Body of pancreas (tissue), 4 donors: Measurements from ENCODE around the gene TMEM182. TPM values are rescaled to one million over a fixed set of nuclear protein-coding genes. Genes with fewer than 3 reads are reported as not detected.

ENCODE experiments used
- ATAC-seq: fragments of 150-250 bp; one replicate; pipeline ENCODE4 v1.9.1; 2016
- DNase-seq, 4 donors: peaks; one replicate each; pipeline ENCODE4 v3.0.0-alpha.2; 2019
- H3K27ac ChIP-seq, 4 donors: fragments of 200-600 bp; sonication (generic); 1 replicate in 3 of 4; 2 replicates in 1 of 4; pipeline versions ENCODE4 v1.5.1 to v1.6.1; 2016 to 2019; ENCODE audit warnings: mild to moderate bottlenecking in 1 of 4, mixed read lengths in 1 of 4, moderate library complexity in 1 of 4
- H3K27me3 ChIP-seq, 2 donors: fragments of 200-600 bp; sonication (generic); one replicate each; pipeline ENCODE4 v1.6.0; 2016; ENCODE audit warnings: mild to moderate bottlenecking in 1 of 2
- H3K36me3 ChIP-seq, 2 donors: fragments of 200-600 bp; sonication (generic); replicated peaks in 1 of 2; 2 replicates each; pipeline ENCODE4 v1.5.1; 2016; ENCODE audit warnings: low read depth in 2 of 2; ENCODE audit not compliant: insufficient read depth in 1 of 2
- H3K4me1 ChIP-seq: fragments of 200-600 bp; sonication (generic); one replicate; pipeline ENCODE4 v1.6.0; 2016
- H3K4me3 ChIP-seq, 2 donors: fragments of 200-600 bp; sonication (generic); 1 replicate in 1 of 2; 2 replicates in 1 of 2; pipeline ENCODE4 v1.5.1; 2016 to 2019
- H3K9me3 ChIP-seq, 3 donors: fragments of 200-600 bp; sonication (generic); 1 replicate in 2 of 3; 2 replicates in 1 of 3; pipeline ENCODE4 v1.5.1; 2016
- CTCF ChIP-seq, 7 experiments: fragments of 450-650 bp in 4 of 7; fragments of 200-600 bp in 3 of 7; sonication (generic) in 3 of 7; IDR thresholded peaks; one replicate each; pipeline ENCODE4 v1.5.1; 2016 to 2019; ENCODE audit warnings: antibody characterized with exemption in 7 of 7
- POLR2A ChIP-seq, 3 donors: fragments of 450-650 bp; IDR thresholded peaks; one replicate each; pipeline ENCODE4 v1.6.1; 2016; ENCODE audit warnings: antibody characterized with exemption in 3 of 3, mild to moderate bottlenecking in 2 of 3
- WGBS, 2 donors: methylation state at CpG; one replicate each; pipeline ENCODE4 v1.1.5; 2017; 5-methylcytosine and 5-hydroxymethylcytosine counted together
- intact Hi-C: fragments of 100-400 bp; cut with DNase I; formaldehyde crosslinking; loops from one replicate; pipeline ENCODE4 v1.15.1; 2023
- total RNA-seq, 2 donors: library from RNA; depleted of rRNA; stranded (reverse); fragments of >200 nt; gene quantifications; one replicate each; pipeline ENCODE4 v1.1.0, GENCODE V29; 2016

TMEM182 gene
- total RNA-seq, 2 donors from 2014 or later, result 0.33 to 1.8 TPM

GRCh38 chr2:102780467-102780866 lies 18.6 kb downstream of the TMEM182 start:
- DNase-seq (no peak), ATAC-seq (no peak)
- WGBS, 2 donors, result 96% methylated on average over 1 of the region's 1 CpG
- no peaks in the 10 kb centered on the region for H3K36me3 ChIP-seq
- no peak for TF ChIP-seq CTCF (IDR thresholded peaks at IDR 0.05)
- no peaks in the 10 kb centered on the region for H3K4me1 ChIP-seq
- intact Hi-C loops, result no loop called here
- no peaks in the 10 kb centered on the region for H3K27me3 ChIP-seq
- H3K4me3 ChIP-seq, result no peak overlapping the region
- no peak overlapping the region for H3K27ac ChIP-seq
- no peaks in the 10 kb centered on the region for H3K9me3 ChIP-seq

- Histone ChIP-seq H3K4me3 (no peak overlapping the region), H3K27ac (no peak overlapping the region), H3K36me3 (no peaks in the 10 kb centered on the region), H3K4me1 (no peaks in the 10 kb centered on the region), H3K27me3 (no peaks in the 10 kb centered on the region), H3K9me3 (no peaks in the 10 kb centered on the region)
- intact Hi-C loops, result no loop called here
- 97 to 98% methylated on average over 2 of the region's 2 CpGs for WGBS, 2 donors
- TF ChIP-seq POLR2A (IDR thresholded peaks at IDR 0.05) (no peak), CTCF (IDR thresholded peaks at IDR 0.05) (no peak)
- ATAC-seq (no peak), DNase-seq (no peak)
Observed at GRCh38 chr2:102782187-102782586, 20.4 kb downstream of the TMEM182 start.

- WGBS, 2 donors, result 93 to 96% methylated on average over 1 of the region's 1 CpG
Observed at GRCh38 chr2:102782933-102783332, 21.1 kb downstream of the TMEM182 start.

GRCh38 chr2:102783506-102784183 lies 21.8 kb downstream of the TMEM182 start:
- ATAC-seq, result no peak
- H3K4me3 ChIP-seq, result no peak overlapping the region
- no peak for TF ChIP-seq CTCF (IDR thresholded peaks at IDR 0.05)
- no peak for TF ChIP-seq POLR2A (IDR thresholded peaks at IDR 0.05)
- H3K27ac ChIP-seq, result no peak overlapping the region
- H3K36me3 ChIP-seq, result no peaks in the 10 kb centered on the region
- no peaks in the 10 kb centered on the region for H3K27me3 ChIP-seq
- no peaks in the 10 kb centered on the region for H3K4me1 ChIP-seq
- intact Hi-C loops, result no loop called here
- no peaks in the 10 kb centered on the region for H3K9me3 ChIP-seq
- WGBS, 2 donors, result 66 to 69% methylated on average over 7 of the region's 7 CpGs
- no peak for DNase-seq

More at GRCh38 chr2:102782933-102783332, 21.1 kb downstream of the TMEM182 start:
- H3K27ac ChIP-seq, result no peak overlapping the region
- intact Hi-C loops, result no loop called here
- ATAC-seq (no peak), DNase-seq (no peak)
- no peaks in the 10 kb centered on the region for H3K27me3 ChIP-seq
- H3K4me3 ChIP-seq, result no peak overlapping the region
- no peaks in the 10 kb centered on the region for H3K4me1 ChIP-seq
- H3K36me3 ChIP-seq, result no peaks in the 10 kb centered on the region
- H3K9me3 ChIP-seq, result no peaks in the 10 kb centered on the region
- TF ChIP-seq CTCF (IDR thresholded peaks at IDR 0.05) (no peak), POLR2A (IDR thresholded peaks at IDR 0.05) (no peak)

GRCh38 chr2:102784940-102785339 lies 23.1 kb downstream of the TMEM182 start:
- no peak overlapping the region for H3K27ac ChIP-seq
- no peaks in the 10 kb centered on the region for H3K27me3 ChIP-seq
- 87 to 97% methylated on average over 3 of the region's 3 CpGs for WGBS, 2 donors
- no peaks in the 10 kb centered on the region for H3K9me3 ChIP-seq
- no peak for DNase-seq
- no peak for TF ChIP-seq POLR2A (IDR thresholded peaks at IDR 0.05)
- no peak for TF ChIP-seq CTCF (IDR thresholded peaks at IDR 0.05)
- intact Hi-C loops, result no loop called here
- no peaks in the 10 kb centered on the region for H3K36me3 ChIP-seq
- no peaks in the 10 kb centered on the region for H3K4me1 ChIP-seq
- H3K4me3 ChIP-seq, result no peak overlapping the region
- ATAC-seq, result no peak
